Pancreas (tissue), 10 donors: ENCODE measurements around the gene NKAIN1. TPM values are rescaled to one million over a fixed set of nuclear protein-coding genes. Genes with fewer than 3 reads are reported as not detected.
"Not testable (repeated sequence)": the region's sequence is repeated elsewhere in the genome, so short reads cannot be mapped to it uniquely, and the experiment has no call there.

Experiments used
- ATAC-seq, 4 donors: fragments of 200-7000 bp; cut with Tn5 transposase; one replicate each; pipeline versions ENCODE4 v1.8.0 to v1.9.1; 2020; ENCODE audit warnings: mild to moderate bottlenecking in 4 of 4, moderate library complexity in 4 of 4
- DNase-seq, 6 donors: peaks; one replicate each; pipeline ENCODE4 v3.0.0-alpha.2; 2020
- FAIRE-seq: peaks from 2 replicates; lab custom pipeline; 2012; peaks lifted over from hg19 to GRCh38; lab: Jason Lieb, UNC
- H3K27ac ChIP-seq, 4 donors: fragments of 200-600 bp; sonication (generic); 1 replicate in 3 of 4; 2 replicates in 1 of 4; pipeline versions ENCODE4 v1.5.0 to v1.8.0; 2020
- H3K27me3 ChIP-seq, 4 donors: fragments of 200-600 bp; one replicate each; pipeline ENCODE4 v1.8.0; 2021
- H3K36me3 ChIP-seq, 3 donors: fragments of 200-600 bp; sonication (generic) in 1 of 3; one replicate each; pipeline versions ENCODE4 v1.5.0 to v1.8.0; 2020 to 2021
- H3K4me1 ChIP-seq, 3 donors: fragments of 200-600 bp; one replicate each; pipeline ENCODE4 v1.8.0; 2021
- H3K4me3 ChIP-seq, 4 donors: fragments of 200-600 bp; sonication (generic) in 2 of 4; one replicate each; pipeline versions ENCODE4 v1.5.0 to v1.8.0; 2020 to 2021
- H3K9me3 ChIP-seq, 4 donors: fragments of 200-600 bp; one replicate each; pipeline ENCODE4 v1.8.0; 2021
- CTCF ChIP-seq, 4 donors: fragments of 200-600 bp; sonication (generic) in 3 of 4; IDR thresholded peaks; one replicate each; pipeline versions ENCODE4 v1.5.0 to v1.8.0; 2021; ENCODE audit warnings: antibody characterized with exemption in 4 of 4
- WGBS, 2 donors: extraction: QIAGEN DNeasy Blood & Tissue Kit; methylation state at CpG; one replicate each; pipeline ENCODE4 v1.1.7; 2013; 5-methylcytosine and 5-hydroxymethylcytosine counted together
- intact Hi-C, 3 donors: fragments of 100-400 bp; cut with DNase I; formaldehyde crosslinking; loops; one replicate each; pipeline versions ENCODE4 v1.11.1 to v1.14.2; 2022
- polyA plus RNA-seq, 2 donors: library from polyadenylated mRNA; stranded (reverse); fragments of 200-250 nt; gene quantifications; one replicate each; pipeline ENCODE4 v1.2.3, GENCODE V29; 2013
- total RNA-seq, 6 donors: library from RNA; stranded (reverse); fragmentation: NEBNext Ultra II Directional in 4 of 6; extraction: Animal tissue kit (Norgen Biotek cat#: 25700) in 4 of 6; gene quantifications; one replicate each; pipeline versions ENCODE4 v1.2.1 to v1.2.4, GENCODE V29; 2021 to 2023
- donor health status: healthy with polysubstance abuse.
- donor health status: DM: no; HTN: no; CAD: no; lungs with moderate emphysema.
- donor health status: DM: no; HTN: no; CAD: no.
- donor health status: control.
- donor health status: control.
- donor health status: Bipolar disorder and iron deficiency.
- donor health status: DM: yes; HTN: yes; CAD: no.
- donor health status: DM: no; HTN: no; CAD: no.
- donor health status: DM: no; HTN: no; CAD: no.
- donor health status: DM: yes; HTN: yes; CAD: no.

Gene NKAIN1
- total and polyA plus RNA-seq, 8 donors, result 0.12 to 0.73 (median 0.21) TPM; not detected in 2

- Histone ChIP-seq H3K27me3 (no peaks in the 10 kb centered on the region), H3K9me3 (no peaks in the 10 kb centered on the region), H3K27ac (no peak overlapping the region), H3K4me3 (no peak overlapping the region), H3K4me1 (no peaks in the 10 kb centered on the region), H3K36me3 (no peaks in the 10 kb centered on the region)
- ATAC-seq, result no peak
- no peak for DNase-seq
- intact Hi-C loops, result no loop called here
- no peak for FAIRE-seq
- WGBS, 2 donors, result 93 to 99% methylated on average over 4 of the region's 4 CpGs
- TF ChIP-seq CTCF (IDR thresholded peaks at IDR 0.05), result no peak
These were observed 96.2 kb downstream of the NKAIN1 start for GRCh38 chr1:31143455-31143854.

GRCh38 chr1:31142406-31142805 lies 97.3 kb downstream of the NKAIN1 start:
- FAIRE-seq, result no peak

GRCh38 chr1:31140299-31140698 lies 99.4 kb downstream of the NKAIN1 start:
- no peaks in the 10 kb centered on the region for H3K27me3 ChIP-seq
- DNase-seq, result no peak
- no peak for ATAC-seq
- WGBS, 2 donors, result 92 to 94% methylated on average over 7 of the region's 7 CpGs
- H3K4me1 ChIP-seq, result no peaks in the 10 kb centered on the region
- intact Hi-C loops, result no loop called here
- no peak for FAIRE-seq
- H3K27ac ChIP-seq, result no peak overlapping the region
- H3K9me3 ChIP-seq, result no peaks in the 10 kb centered on the region
- TF ChIP-seq CTCF (IDR thresholded peaks at IDR 0.05), result no peak
- no peaks in the 10 kb centered on the region for H3K36me3 ChIP-seq
- no peak overlapping the region for H3K4me3 ChIP-seq

More at GRCh38 chr1:31142406-31142805, 97.3 kb downstream of the NKAIN1 start:
- no peak overlapping the region for H3K27ac ChIP-seq
- no peaks in the 10 kb centered on the region for H3K4me1 ChIP-seq
- intact Hi-C loops, result no loop called here
- H3K9me3 ChIP-seq, result no peaks in the 10 kb centered on the region
- ATAC-seq, result no peak
- H3K27me3 ChIP-seq, result no peaks in the 10 kb centered on the region
- H3K4me3 ChIP-seq, result no peak overlapping the region
- no peaks in the 10 kb centered on the region for H3K36me3 ChIP-seq
- 92 to 97% methylated on average over 4 of the region's 4 CpGs for WGBS, 2 donors
- DNase-seq, result no peak
- TF ChIP-seq CTCF (IDR thresholded peaks at IDR 0.05), result no peak

GRCh38 chr1:31138797-31139521 lies 100.7 kb downstream of the NKAIN1 start:
- intact Hi-C loops, H3K9me3 ChIP-seq, H3K4me3 ChIP-seq, H3K36me3 ChIP-seq, DNase-seq, ATAC-seq, H3K4me1 ChIP-seq, H3K27ac ChIP-seq, FAIRE-seq, H3K27me3 ChIP-seq: not testable (repeated sequence)
- WGBS, 2 donors, result 88 to 92% methylated on average over 12 of the region's 12 CpGs

- intact Hi-C loops, H3K27ac ChIP-seq, H3K4me3 ChIP-seq, DNase-seq, FAIRE-seq, H3K36me3 ChIP-seq, H3K9me3 ChIP-seq, H3K27me3 ChIP-seq, H3K4me1 ChIP-seq, ATAC-seq: not testable (repeated sequence)
- 92 to 94% methylated on average over 3 of the region's 3 CpGs for WGBS, 2 donors
These were observed 101.8 kb downstream of the NKAIN1 start for GRCh38 chr1:31137873-31138272.

GRCh38 chr1:31135973-31136600 lies 103.6 kb downstream of the NKAIN1 start:
- no peaks in the 10 kb centered on the region for H3K27me3 ChIP-seq
- DNase-seq (no peak), FAIRE-seq (no peak), ATAC-seq (no peak)
- intact Hi-C loops, result no loop called here
- H3K4me3 ChIP-seq, result no peak overlapping the region
- H3K9me3 ChIP-seq, result no peaks in the 10 kb centered on the region
- no peaks in the 10 kb centered on the region for H3K36me3 ChIP-seq
- no peak overlapping the region for H3K27ac ChIP-seq
- no peaks in the 10 kb centered on the region for H3K4me1 ChIP-seq
- TF ChIP-seq CTCF (IDR thresholded peaks at IDR 0.05), result no peak
- WGBS, 2 donors, result 84 to 93% methylated on average over 2 of the region's 2 CpGs
